Esophagus mucosa (tissue), 1 donor: ENCODE measurements around the gene SPDYA. TPM values are rescaled to one million over a fixed set of nuclear protein-coding genes. Genes with fewer than 3 reads are reported as not detected.
"Not testable (repeated sequence)": the region's sequence is repeated elsewhere in the genome, so short reads cannot be mapped to it uniquely, and the experiment has no call there.

Experiments
- ATAC-seq: fragments of 200-7000 bp; cut with Tn5 transposase; one replicate; pipeline ENCODE4 v1.9.1; 2020
- total RNA-seq: library from RNA; stranded (reverse); gene quantifications from one replicate; pipeline ENCODE4 v1.2.4, GENCODE V29; 2023
- donor health status: DM: yes; HTN: yes; CAD: no.

Gene SPDYA
- total RNA-seq, result 0.92 TPM

GRCh38 chr2:28810384-28811285 is at the start of gene SPDYA:
TSS of gene SPDYA (plus strand) at chr2:28810834. CDS start at chr2:28816015, 5,181 bp downstream.
- peak; percentile 85 for ATAC-seq

GRCh38 chr2:28761420-28761819 is 49.2 kb upstream of the SPDYA start:
- no peak for ATAC-seq

- ATAC-seq, result no peak
These were observed 45.5 kb upstream of the SPDYA start for GRCh38 chr2:28764909-28765711.

GRCh38 chr2:28766070-28766469 is 44.6 kb upstream of the SPDYA start:
- no peak for ATAC-seq

- no peak for ATAC-seq
These were observed 43.3 kb upstream of the SPDYA start for GRCh38 chr2:28767337-28767736.

- ATAC-seq, result no peak
These were observed 42.2 kb upstream of the SPDYA start for GRCh38 chr2:28768422-28768821.

GRCh38 chr2:28768952-28769351 is 41.7 kb upstream of the SPDYA start:
- no peak for ATAC-seq

- ATAC-seq, result peak; percentile 52
These were observed 38.3 kb upstream of the SPDYA start for GRCh38 chr2:28772351-28772750.

GRCh38 chr2:28776471-28776870 is 34.2 kb upstream of the SPDYA start:
- ATAC-seq, result no peak

GRCh38 chr2:28778392-28778791 is 32.2 kb upstream of the SPDYA start:
- no peak for ATAC-seq

GRCh38 chr2:28779001-28779400 is 31.6 kb upstream of the SPDYA start:
- ATAC-seq, result no peak

- no peak for ATAC-seq
These were observed 30.1 kb upstream of the SPDYA start for GRCh38 chr2:28780496-28780895.

GRCh38 chr2:28782423-28782822 is 28.2 kb upstream of the SPDYA start:
- peak; percentile 95 for ATAC-seq

GRCh38 chr2:28784570-28784969 is 26.1 kb upstream of the SPDYA start:
- ATAC-seq, result not testable (repeated sequence)

GRCh38 chr2:28796620-28797019 is 14.0 kb upstream of the SPDYA start:
- ATAC-seq, result no peak

GRCh38 chr2:28801726-28802125 is 8.9 kb upstream of the SPDYA start:
- peak; percentile 74 for ATAC-seq

- no peak for ATAC-seq
These were observed 7.6 kb upstream of the SPDYA start for GRCh38 chr2:28802975-28803429.

GRCh38 chr2:28809927-28810326 is 707 bp upstream of the SPDYA start:
- ATAC-seq, result peak; percentile 50

- no peak for ATAC-seq
These were observed 7.4 kb downstream of the SPDYA start for GRCh38 chr2:28818053-28818452.

GRCh38 chr2:28821295-28821958 is 10.8 kb downstream of the SPDYA start:
- peak; percentile 86 for ATAC-seq

GRCh38 chr2:28822036-28822435 is 11.4 kb downstream of the SPDYA start:
- ATAC-seq, result no peak

- no peak for ATAC-seq
These were observed 13.6 kb downstream of the SPDYA start for GRCh38 chr2:28824207-28824606.

GRCh38 chr2:28824870-28825269 is 14.2 kb downstream of the SPDYA start:
- no peak for ATAC-seq
